HG03521 (cell line): ENCODE results near the gene MAPKAP1.

Experiments used
- ATAC-seq: cut with Tn5 transposase; IDR thresholded peaks from one replicate; pipeline ENCODE4 v1.9.1; 2021; ENCODE audit warnings: mild to moderate bottlenecking, moderate library complexity; ENCODE audit not compliant: unreplicated experiment

Gene MAPKAP1

GRCh38 chr9:125464591-125465385, 242.2 kb downstream of the MAPKAP1 start:
- ATAC-seq = no peak

GRCh38 chr9:125463926-125464325, 243.1 kb downstream of the MAPKAP1 start:
- no peak for ATAC-seq

- no peak for ATAC-seq
These were observed 244.1 kb downstream of the MAPKAP1 start for GRCh38 chr9:125462861-125463291.

- ATAC-seq = no peak
These were observed 245.3 kb downstream of the MAPKAP1 start for GRCh38 chr9:125461636-125462190.

- no peak for ATAC-seq
These were observed 245.9 kb downstream of the MAPKAP1 start for GRCh38 chr9:125460883-125461635.

- ATAC-seq = no peak
These were observed 246.7 kb downstream of the MAPKAP1 start for GRCh38 chr9:125460346-125460745.

GRCh38 chr9:125457357-125457756, 249.7 kb downstream of the MAPKAP1 start:
- ATAC-seq = no peak

GRCh38 chr9:125455876-125456275, 251.1 kb downstream of the MAPKAP1 start:
- ATAC-seq = no peak

GRCh38 chr9:125455132-125455531, 251.9 kb downstream of the MAPKAP1 start:
- no peak for ATAC-seq

- ATAC-seq = no peak
These were observed 259.7 kb downstream of the MAPKAP1 start for GRCh38 chr9:125447202-125447802.

- peak; percentile 80 for ATAC-seq
These were observed 260.4 kb downstream of the MAPKAP1 start for GRCh38 chr9:125446561-125447094.

- ATAC-seq = no peak
These were observed 262.0 kb downstream of the MAPKAP1 start for GRCh38 chr9:125444956-125445506.

GRCh38 chr9:125444166-125444565, 262.8 kb downstream of the MAPKAP1 start:
- no peak for ATAC-seq

- no peak for ATAC-seq
These were observed 263.6 kb downstream of the MAPKAP1 start for GRCh38 chr9:125443367-125443766.

- no peak for ATAC-seq
These were observed 264.6 kb downstream of the MAPKAP1 start for GRCh38 chr9:125442452-125442851.

GRCh38 chr9:125440411-125440810, 266.6 kb downstream of the MAPKAP1 start:
- no peak for ATAC-seq

- ATAC-seq = no peak
These were observed 267.4 kb downstream of the MAPKAP1 start for GRCh38 chr9:125439434-125440272.

- no peak for ATAC-seq
These were observed 268.2 kb downstream of the MAPKAP1 start for GRCh38 chr9:125438506-125439433.

- ATAC-seq = no peak
These were observed 269.2 kb downstream of the MAPKAP1 start for GRCh38 chr9:125437771-125438221.
